Right atrium auricular region (tissue), 2 donors: ENCODE measurements around the gene GPSM1. TPM values are rescaled to one million over a fixed set of nuclear protein-coding genes. Genes with fewer than 3 reads are reported as not detected.

Experiments used
- DNase-seq: peaks from one replicate; pipeline ENCODE4 v3.0.0-alpha.2; 2019; ENCODE audit warnings: low spot score
- H3K27ac ChIP-seq, 2 donors: fragments of 200-600 bp; sonication (generic); 1 replicate in 1 of 2; 2 replicates in 1 of 2; pipeline ENCODE4 v1.5.1; 2016 to 2019
- H3K27me3 ChIP-seq, 2 donors: fragments of 200-600 bp; sonication (generic); one replicate each; pipeline versions ENCODE4 v1.5.1 to v1.6.0; 2017 to 2019
- H3K36me3 ChIP-seq: fragments of 200-600 bp; sonication (generic); one replicate; pipeline ENCODE4 v1.5.1; 2016
- H3K4me1 ChIP-seq, 2 donors: fragments of 200-600 bp; sonication (generic); one replicate each; pipeline versions ENCODE4 v1.5.1 to v1.6.0; 2017 to 2019
- H3K4me3 ChIP-seq, 2 donors: fragments of 200-600 bp; sonication (generic); 1 replicate in 1 of 2; 2 replicates in 1 of 2; pipeline ENCODE4 v1.5.1; 2017 to 2019; ENCODE audit warnings: mild to moderate bottlenecking in 1 of 2, moderate library complexity in 1 of 2
- H3K9me3 ChIP-seq, 2 donors: fragments of 200-600 bp; sonication (generic); one replicate each; pipeline ENCODE4 v1.5.1; 2019
- total RNA-seq, 2 donors: library from RNA; depleted of rRNA; stranded (reverse); fragments of >200 nt; gene quantifications; one replicate each; pipeline ENCODE4 v1.1.0, GENCODE V29; 2016
- TF ChIP-seq, protein P1 (sequence below), 2 donors: fragments of 200-600 bp; sonication (generic); IDR thresholded peaks; one replicate each; pipeline ENCODE4 v1.5.1; 2019; ENCODE audit warnings: antibody characterized with exemption in 2 of 2

Gene GPSM1
- total RNA-seq, 2 donors from 2014 or later, result 39.4 to 44.5 TPM

DNA sequence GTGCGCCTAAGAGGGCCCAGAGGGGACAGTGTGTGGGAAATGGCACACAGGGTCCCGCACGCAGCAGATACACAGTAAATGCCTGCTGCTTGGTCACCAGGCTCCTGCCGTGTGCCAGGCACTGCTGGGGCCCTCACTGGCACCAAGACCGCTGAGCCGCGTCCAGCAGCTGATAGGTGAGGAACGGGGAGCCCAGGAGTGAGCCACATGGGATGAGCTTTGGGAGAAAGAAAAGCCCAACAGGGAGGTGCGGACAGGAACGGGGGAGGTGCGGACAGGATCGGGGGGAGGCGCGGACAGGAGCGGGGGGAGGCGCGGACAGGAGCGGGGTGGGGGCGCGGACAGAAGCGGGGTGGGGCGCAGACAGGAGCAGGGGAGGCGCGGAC lies 16.5 kb downstream of the GPSM1 start:
- DNase-seq, result no peak
- Histone ChIP-seq H3K27me3 (no peaks in the 10 kb centered on the region), H3K4me1 (peaks cover 0 to 84% of the 10 kb centered on the region in 2 donors), H3K36me3 (no peaks in the 10 kb centered on the region), H3K4me3 (no peak overlapping the region), H3K9me3 (no peaks in the 10 kb centered on the region), H3K27ac (peak overlapping the region; percentile 89 to 91)
- TF ChIP-seq, protein P1, sequence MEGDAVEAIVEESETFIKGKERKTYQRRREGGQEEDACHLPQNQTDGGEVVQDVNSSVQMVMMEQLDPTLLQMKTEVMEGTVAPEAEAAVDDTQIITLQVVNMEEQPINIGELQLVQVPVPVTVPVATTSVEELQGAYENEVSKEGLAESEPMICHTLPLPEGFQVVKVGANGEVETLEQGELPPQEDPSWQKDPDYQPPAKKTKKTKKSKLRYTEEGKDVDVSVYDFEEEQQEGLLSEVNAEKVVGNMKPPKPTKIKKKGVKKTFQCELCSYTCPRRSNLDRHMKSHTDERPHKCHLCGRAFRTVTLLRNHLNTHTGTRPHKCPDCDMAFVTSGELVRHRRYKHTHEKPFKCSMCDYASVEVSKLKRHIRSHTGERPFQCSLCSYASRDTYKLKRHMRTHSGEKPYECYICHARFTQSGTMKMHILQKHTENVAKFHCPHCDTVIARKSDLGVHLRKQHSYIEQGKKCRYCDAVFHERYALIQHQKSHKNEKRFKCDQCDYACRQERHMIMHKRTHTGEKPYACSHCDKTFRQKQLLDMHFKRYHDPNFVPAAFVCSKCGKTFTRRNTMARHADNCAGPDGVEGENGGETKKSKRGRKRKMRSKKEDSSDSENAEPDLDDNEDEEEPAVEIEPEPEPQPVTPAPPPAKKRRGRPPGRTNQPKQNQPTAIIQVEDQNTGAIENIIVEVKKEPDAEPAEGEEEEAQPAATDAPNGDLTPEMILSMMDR (IDR thresholded peaks at IDR 0.05), result no peak

GRCh38 chr9:136344544-136345280 lies 17.4 kb downstream of the GPSM1 start:
- Histone ChIP-seq H3K9me3 (no peaks in the 10 kb centered on the region), H3K27ac (peak overlapping the region; percentile 89 to 91), H3K36me3 (no peaks in the 10 kb centered on the region), H3K4me3 (peak overlapping the region in 1 of 2 donors; percentile 39), H3K4me1 (peaks cover 0 to 80% of the 10 kb centered on the region in 2 donors), H3K27me3 (no peaks in the 10 kb centered on the region)
- TF ChIP-seq, protein P1 (IDR thresholded peaks at IDR 0.05), result no peak
- DNase-seq, result no peak

GRCh38 chr9:136345281-136346156 lies 18.2 kb downstream of the GPSM1 start:
- H3K27ac ChIP-seq, result peak overlapping the region; percentile 89 to 91
- TF ChIP-seq, protein P1 (IDR thresholded peaks at IDR 0.05), result peak; percentile 28 to 67
- peak; percentile 91 for DNase-seq
- no peaks in the 10 kb centered on the region for H3K9me3 ChIP-seq
- H3K27me3 ChIP-seq, result no peaks in the 10 kb centered on the region
- peak overlapping the region in 1 of 2 donors; percentile 39 for H3K4me3 ChIP-seq
- H3K4me1 ChIP-seq, result peaks cover 0 to 76% of the 10 kb centered on the region in 2 donors
- no peaks in the 10 kb centered on the region for H3K36me3 ChIP-seq

DNA sequence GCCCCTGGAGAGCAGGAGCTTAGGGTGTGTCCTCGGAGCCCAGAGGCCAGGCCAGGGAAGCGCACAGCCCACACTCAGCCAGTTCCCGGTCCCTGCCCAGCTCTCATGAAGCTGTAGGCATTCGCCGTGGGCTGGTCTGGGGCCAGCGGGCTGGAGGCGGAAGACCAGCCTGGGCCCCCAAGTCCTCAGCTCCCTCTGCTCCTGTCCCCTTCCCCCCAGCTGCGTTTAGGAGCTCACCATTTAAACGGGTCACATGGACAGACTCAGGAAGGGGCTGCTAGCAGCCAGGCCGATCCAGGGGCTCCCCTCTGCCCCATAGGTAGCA lies 18.8 kb downstream of the GPSM1 start:
- H3K27me3 ChIP-seq, result no peaks in the 10 kb centered on the region
- H3K4me1 ChIP-seq, result peaks cover 0 to 70% of the 10 kb centered on the region in 2 donors
- H3K36me3 ChIP-seq, result no peaks in the 10 kb centered on the region
- H3K9me3 ChIP-seq, result no peaks in the 10 kb centered on the region
- TF ChIP-seq, protein P1 (IDR thresholded peaks at IDR 0.05), result no peak
- H3K4me3 ChIP-seq, result peak overlapping the region in 1 of 2 donors; percentile 39
- peak overlapping the region; percentile 89 to 91 for H3K27ac ChIP-seq
- no peak for DNase-seq

DNA sequence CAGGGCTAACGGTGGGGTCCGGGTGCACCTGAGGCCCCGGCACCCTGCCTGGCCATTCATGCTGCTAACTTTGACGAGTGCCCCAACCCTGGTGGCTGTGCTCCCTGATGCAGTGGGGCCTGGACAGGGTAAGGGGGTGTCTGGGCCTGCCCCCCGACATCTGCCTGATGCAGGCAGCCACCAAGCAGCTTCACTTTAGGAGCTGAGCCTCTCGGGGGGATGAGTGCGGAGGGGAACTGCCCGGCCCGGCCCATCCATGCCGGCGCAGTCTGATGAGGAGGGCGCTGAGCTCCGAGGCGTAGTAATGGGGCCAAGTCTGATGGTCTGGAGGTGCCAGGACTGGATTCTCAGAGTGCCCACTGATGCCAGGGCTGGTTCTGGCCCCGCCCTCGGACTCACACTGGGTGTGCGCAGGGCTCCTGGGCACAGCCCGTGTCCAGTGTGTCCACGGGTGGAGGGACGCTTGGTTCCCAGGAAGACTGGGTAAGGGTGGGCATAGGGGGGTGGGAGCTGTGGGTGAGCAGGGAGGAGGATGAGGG lies 19.7 kb downstream of the GPSM1 start:
- Histone ChIP-seq H3K4me3 (no peak overlapping the region), H3K27ac (peak overlapping the region in 1 of 2 donors; percentile 89), H3K27me3 (no peaks in the 10 kb centered on the region), H3K9me3 (no peaks in the 10 kb centered on the region), H3K4me1 (peaks cover 0 to 61% of the 10 kb centered on the region in 2 donors), H3K36me3 (no peaks in the 10 kb centered on the region)
- TF ChIP-seq, protein P1 (IDR thresholded peaks at IDR 0.05), result no peak
- DNase-seq, result no peak
